GM23248 (cell line): ENCODE results near the gene HADHA.

ENCODE experiments used
- EZH2 ChIP-seq: fragments of 200-600 bp; sonication (generic); IDR thresholded peaks from 2 replicates; pipeline ENCODE4 v1.6.1; 2018; ENCODE audit warnings: antibody characterized with exemption, mild to moderate bottlenecking; ENCODE audit not compliant: insufficient read depth, poor library complexity, severe bottlenecking
- EZH2phosphoT487 ChIP-seq: fragments of 200-600 bp; sonication (generic); IDR thresholded peaks from 2 replicates; pipeline ENCODE4 v1.6.1; 2018; ENCODE audit warnings: antibody characterized with exemption, moderate library complexity, mild to moderate bottlenecking, low read depth; ENCODE audit not compliant: insufficient read depth

GRCh38 chr2:26179446-26179913, 65.0 kb downstream of the HADHA start:
- no peak for TF ChIP-seq EZH2
- TF ChIP-seq EZH2phosphoT487, result no peak
